Liver (tissue), 3 donors: ENCODE data around the gene SLC25A13.

Experiments
- EGR1 ChIP-seq, 2 donors: IDR thresholded peaks; 2 replicates each; pipeline ENCODE4 v1.6.1; 2016 to 2018; ENCODE audit warnings: antibody characterized with exemption in 2 of 2, low read depth in 2 of 2
- FOXA1 ChIP-seq: IDR thresholded peaks from 2 replicates; pipeline ENCODE4 v1.6.1; 2016; ENCODE audit warnings: antibody characterized with exemption
- RAD21 ChIP-seq, 2 donors: IDR thresholded peaks; 2 replicates each; pipeline ENCODE4 v1.6.1; 2016; ENCODE audit warnings: antibody characterized with exemption in 2 of 2, mild to moderate bottlenecking in 2 of 2
- REST ChIP-seq: IDR thresholded peaks from 2 replicates; pipeline ENCODE4 v1.6.1; 2016; ENCODE audit warnings: antibody characterized with exemption, mild to moderate bottlenecking
- SP1 ChIP-seq: IDR thresholded peaks from 2 replicates; pipeline ENCODE4 v1.6.1; 2018; ENCODE audit warnings: antibody characterized with exemption, mild to moderate bottlenecking
- TAF1 ChIP-seq: conservative IDR thresholded peaks from 2 replicates; pipeline ENCODE4 v1.6.1; 2016; ENCODE audit warnings: antibody characterized with exemption, mild to moderate bottlenecking
- YY1 ChIP-seq: IDR thresholded peaks from 2 replicates; pipeline ENCODE4 v1.6.1; 2016; ENCODE audit warnings: antibody characterized with exemption, mild to moderate bottlenecking
- TF ChIP-seq, protein P1 (sequence below): fragments of 150-350 bp; IDR thresholded peaks from 2 replicates; pipeline ENCODE4 v1.5.1; 2017; ENCODE audit warnings: improper control_type of control experiment, low read depth, low read length; ENCODE audit not compliant: missing input control
- TF ChIP-seq, protein P2 (sequence below): IDR thresholded peaks from 2 replicates; pipeline ENCODE4 v1.6.1; 2016; ENCODE audit warnings: antibody characterized with exemption
- TF ChIP-seq, protein P3 (sequence below): IDR thresholded peaks from 2 replicates; pipeline ENCODE4 v1.6.1; 2016; ENCODE audit warnings: antibody characterized with exemption
- TF ChIP-seq, protein P4 (sequence below): IDR thresholded peaks from 2 replicates; pipeline ENCODE4 v1.6.1; 2016; ENCODE audit warnings: antibody characterized with exemption
- donor health status: healthy.
- donor health status: healthy.

DNA sequence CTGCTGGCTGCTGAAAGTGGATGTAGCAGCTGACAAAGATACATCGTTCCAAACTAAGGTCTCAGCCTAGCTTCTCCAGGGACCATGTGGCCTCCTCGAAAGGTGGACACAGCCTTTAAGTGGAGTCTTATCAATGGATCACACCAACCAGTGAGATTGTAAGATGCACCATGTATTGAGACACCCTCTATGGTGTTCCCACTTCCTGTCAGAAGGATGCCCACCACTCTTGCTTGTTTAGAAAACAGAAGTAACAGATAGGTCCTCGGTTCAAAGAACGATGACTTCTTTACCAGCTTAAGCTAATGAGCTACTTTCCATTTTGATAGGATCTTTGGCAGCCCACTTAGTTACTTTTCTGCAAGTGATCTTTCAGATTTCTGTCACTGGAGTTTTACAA is 34.3 kb downstream of the SLC25A13 start:
- TF ChIP-seq, protein P1, sequence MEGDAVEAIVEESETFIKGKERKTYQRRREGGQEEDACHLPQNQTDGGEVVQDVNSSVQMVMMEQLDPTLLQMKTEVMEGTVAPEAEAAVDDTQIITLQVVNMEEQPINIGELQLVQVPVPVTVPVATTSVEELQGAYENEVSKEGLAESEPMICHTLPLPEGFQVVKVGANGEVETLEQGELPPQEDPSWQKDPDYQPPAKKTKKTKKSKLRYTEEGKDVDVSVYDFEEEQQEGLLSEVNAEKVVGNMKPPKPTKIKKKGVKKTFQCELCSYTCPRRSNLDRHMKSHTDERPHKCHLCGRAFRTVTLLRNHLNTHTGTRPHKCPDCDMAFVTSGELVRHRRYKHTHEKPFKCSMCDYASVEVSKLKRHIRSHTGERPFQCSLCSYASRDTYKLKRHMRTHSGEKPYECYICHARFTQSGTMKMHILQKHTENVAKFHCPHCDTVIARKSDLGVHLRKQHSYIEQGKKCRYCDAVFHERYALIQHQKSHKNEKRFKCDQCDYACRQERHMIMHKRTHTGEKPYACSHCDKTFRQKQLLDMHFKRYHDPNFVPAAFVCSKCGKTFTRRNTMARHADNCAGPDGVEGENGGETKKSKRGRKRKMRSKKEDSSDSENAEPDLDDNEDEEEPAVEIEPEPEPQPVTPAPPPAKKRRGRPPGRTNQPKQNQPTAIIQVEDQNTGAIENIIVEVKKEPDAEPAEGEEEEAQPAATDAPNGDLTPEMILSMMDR = no peak
- TF ChIP-seq, protein P2, sequence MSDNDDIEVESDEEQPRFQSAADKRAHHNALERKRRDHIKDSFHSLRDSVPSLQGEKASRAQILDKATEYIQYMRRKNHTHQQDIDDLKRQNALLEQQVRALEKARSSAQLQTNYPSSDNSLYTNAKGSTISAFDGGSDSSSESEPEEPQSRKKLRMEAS = no peak
- TF ChIP-seq RAD21 (IDR thresholded peaks at IDR 0.05) (no peak), FOXA1 (no peak), REST (no peak), EGR1 (IDR thresholded peaks at IDR 0.05; ENCODE audit: low read depth in 2 of 2) (no peak), SP1 (no peak), TAF1 (no peak), YY1 (no peak)
- TF ChIP-seq, protein P3, sequence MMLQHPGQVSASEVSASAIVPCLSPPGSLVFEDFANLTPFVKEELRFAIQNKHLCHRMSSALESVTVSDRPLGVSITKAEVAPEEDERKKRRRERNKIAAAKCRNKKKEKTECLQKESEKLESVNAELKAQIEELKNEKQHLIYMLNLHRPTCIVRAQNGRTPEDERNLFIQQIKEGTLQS = no peak
- TF ChIP-seq, protein P4, sequence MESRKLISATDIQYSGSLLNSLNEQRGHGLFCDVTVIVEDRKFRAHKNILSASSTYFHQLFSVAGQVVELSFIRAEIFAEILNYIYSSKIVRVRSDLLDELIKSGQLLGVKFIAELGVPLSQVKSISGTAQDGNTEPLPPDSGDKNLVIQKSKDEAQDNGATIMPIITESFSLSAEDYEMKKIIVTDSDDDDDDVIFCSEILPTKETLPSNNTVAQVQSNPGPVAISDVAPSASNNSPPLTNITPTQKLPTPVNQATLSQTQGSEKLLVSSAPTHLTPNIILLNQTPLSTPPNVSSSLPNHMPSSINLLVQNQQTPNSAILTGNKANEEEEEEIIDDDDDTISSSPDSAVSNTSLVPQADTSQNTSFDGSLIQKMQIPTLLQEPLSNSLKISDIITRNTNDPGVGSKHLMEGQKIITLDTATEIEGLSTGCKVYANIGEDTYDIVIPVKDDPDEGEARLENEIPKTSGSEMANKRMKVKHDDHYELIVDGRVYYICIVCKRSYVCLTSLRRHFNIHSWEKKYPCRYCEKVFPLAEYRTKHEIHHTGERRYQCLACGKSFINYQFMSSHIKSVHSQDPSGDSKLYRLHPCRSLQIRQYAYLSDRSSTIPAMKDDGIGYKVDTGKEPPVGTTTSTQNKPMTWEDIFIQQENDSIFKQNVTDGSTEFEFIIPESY = no peak
